ENCODE results near the gene RAP1GAP.

RAP1GAP gene

GRCh38 chr1:21663951-21664805, 5.0 kb downstream of the RAP1GAP start:
- H3K4me3 ChIP-seq (ENCODE audit: low read depth, low read length): no peak overlapping the region
- DNase-seq (ENCODE audit: low read depth): no peak

GRCh38 chr1:21663248-21663950, 5.8 kb downstream of the RAP1GAP start:
- H3K4me3 ChIP-seq (ENCODE audit: low read depth, low read length): no peak overlapping the region
- DNase-seq (ENCODE audit: low read depth): no peak

GRCh38 chr1:21662426-21663247, 6.5 kb downstream of the RAP1GAP start:
- DNase-seq (ENCODE audit: low read depth): no peak

GRCh38 chr1:21661886-21662285, 7.3 kb downstream of the RAP1GAP start:
- DNase-seq (ENCODE audit: low read depth): no peak
- no peak overlapping the region for H3K4me3 ChIP-seq (ENCODE audit: low read depth, low read length)

More at GRCh38 chr1:21662426-21663247, 6.5 kb downstream of the RAP1GAP start:
- H3K4me3 ChIP-seq (ENCODE audit: low read depth, low read length): no peak overlapping the region

DNA sequence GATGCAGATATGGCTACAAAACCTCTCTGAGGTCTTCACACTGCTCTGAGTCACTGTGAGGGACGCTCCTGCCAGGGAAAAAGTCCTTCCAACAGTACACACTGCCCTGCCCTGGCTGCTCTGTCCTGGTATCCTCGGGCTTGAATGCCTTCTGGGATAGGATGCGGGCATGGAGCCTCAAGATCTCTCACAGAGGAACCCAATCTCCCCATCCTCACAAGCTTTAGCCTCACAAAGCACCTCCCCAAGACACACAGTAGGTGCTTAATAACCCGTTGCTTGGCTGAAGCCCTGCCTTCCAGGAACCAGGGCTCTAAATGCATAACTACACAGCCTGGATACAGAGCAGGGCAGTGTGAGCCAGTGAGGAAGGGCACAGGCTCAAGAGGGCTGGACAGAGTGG, 9.2 kb downstream of the RAP1GAP start:
- no peak overlapping the region for H3K4me3 ChIP-seq (ENCODE audit: low read depth, low read length)

GRCh38 chr1:21659099-21659923, 9.8 kb downstream of the RAP1GAP start:
- DNase-seq (ENCODE audit: low read depth): no peak
- H3K4me3 ChIP-seq (ENCODE audit: low read depth, low read length): peak overlapping the region; percentile 31

More for the DNA sequence above, 9.2 kb downstream of the RAP1GAP start:
- DNase-seq (ENCODE audit: low read depth): no peak

- no peak overlapping the region for H3K4me3 ChIP-seq (ENCODE audit: low read depth, low read length)
- DNase-seq (ENCODE audit: low read depth): no peak
Observed at GRCh38 chr1:21657456-21658190, 11.5 kb downstream of the RAP1GAP start.

DNA sequence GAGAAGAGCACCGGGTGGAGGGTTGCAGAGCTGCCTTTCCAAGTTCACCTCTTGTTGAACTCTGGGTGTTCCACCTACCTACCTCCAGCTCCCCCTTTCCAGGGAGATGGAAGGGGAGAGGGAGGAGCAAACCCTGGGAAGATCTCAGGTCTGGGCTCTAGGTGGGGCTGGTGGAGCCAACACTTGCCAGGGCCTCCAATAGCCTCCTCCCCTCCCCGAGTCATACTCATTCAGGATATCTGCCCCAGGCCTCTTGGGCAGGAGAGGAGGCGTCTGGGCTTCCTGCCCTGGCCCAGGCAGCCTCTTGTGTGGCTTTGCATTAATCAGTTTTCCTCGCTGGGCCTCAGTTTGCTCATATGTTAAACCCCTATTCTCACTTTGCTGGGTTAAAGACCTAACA, 13.4 kb downstream of the RAP1GAP start:
- DNase-seq (ENCODE audit: low read depth): no peak

GRCh38 chr1:21655259-21655658, 13.9 kb downstream of the RAP1GAP start:
- no peak overlapping the region for H3K4me3 ChIP-seq (ENCODE audit: low read depth, low read length)
- no peak for DNase-seq (ENCODE audit: low read depth)

More for the DNA sequence above, 13.4 kb downstream of the RAP1GAP start:
- no peak overlapping the region for H3K4me3 ChIP-seq (ENCODE audit: low read depth, low read length)

GRCh38 chr1:21654209-21654608, 14.9 kb downstream of the RAP1GAP start:
- H3K4me3 ChIP-seq (ENCODE audit: low read depth, low read length): no peak overlapping the region
- DNase-seq (ENCODE audit: low read depth): no peak

- DNase-seq (ENCODE audit: low read depth): no peak
- H3K4me3 ChIP-seq (ENCODE audit: low read depth, low read length): no peak overlapping the region
Observed at GRCh38 chr1:21653744-21654100, 15.4 kb downstream of the RAP1GAP start.

GRCh38 chr1:21652937-21653743, 16.0 kb downstream of the RAP1GAP start:
- DNase-seq (ENCODE audit: low read depth): no peak
- no peak overlapping the region for H3K4me3 ChIP-seq (ENCODE audit: low read depth, low read length)

DNA sequence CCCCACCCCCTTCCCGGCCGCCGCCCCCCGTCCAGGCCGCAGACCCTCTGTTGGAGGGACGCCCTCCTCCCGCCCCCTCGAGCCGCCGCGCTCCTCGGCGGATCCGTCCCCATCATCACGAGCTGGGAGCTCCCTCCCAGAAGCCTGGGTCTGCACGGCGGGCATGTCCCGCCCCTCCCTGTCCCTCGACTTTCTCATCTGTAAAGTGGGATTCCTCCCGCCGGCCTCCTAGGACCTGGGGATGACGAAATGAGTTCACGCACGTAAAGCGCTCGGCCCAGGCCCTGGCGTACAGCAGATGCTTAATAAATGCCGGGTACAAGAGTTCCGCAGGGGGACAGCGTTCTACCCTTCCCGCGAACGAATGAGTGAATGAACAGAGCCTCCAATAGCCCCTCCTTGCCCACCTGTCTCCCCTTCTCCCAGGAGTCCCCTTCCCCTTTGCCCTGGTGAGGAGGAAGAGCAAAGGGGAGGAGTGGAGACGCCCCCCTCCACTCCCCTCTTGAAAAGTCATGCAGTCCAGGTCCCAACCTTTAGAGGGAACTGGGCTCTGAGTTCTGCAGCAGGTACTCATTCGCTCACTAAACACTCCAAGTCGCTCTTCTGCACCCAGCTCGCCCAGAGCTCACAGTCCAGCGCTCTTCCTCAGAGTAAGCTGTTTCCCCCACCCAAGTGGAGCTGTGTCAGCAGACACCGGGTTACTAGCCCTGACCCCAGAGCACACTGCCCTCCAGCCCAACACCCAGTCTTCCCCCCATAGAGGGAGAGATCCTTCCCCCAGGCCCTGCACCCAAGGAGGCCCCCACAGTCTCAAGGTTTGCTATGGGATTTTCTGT, 16.8 kb downstream of the RAP1GAP start:
- no peak overlapping the region for H3K4me3 ChIP-seq (ENCODE audit: low read depth, low read length)
- DNase-seq (ENCODE audit: low read depth): no peak

DNA sequence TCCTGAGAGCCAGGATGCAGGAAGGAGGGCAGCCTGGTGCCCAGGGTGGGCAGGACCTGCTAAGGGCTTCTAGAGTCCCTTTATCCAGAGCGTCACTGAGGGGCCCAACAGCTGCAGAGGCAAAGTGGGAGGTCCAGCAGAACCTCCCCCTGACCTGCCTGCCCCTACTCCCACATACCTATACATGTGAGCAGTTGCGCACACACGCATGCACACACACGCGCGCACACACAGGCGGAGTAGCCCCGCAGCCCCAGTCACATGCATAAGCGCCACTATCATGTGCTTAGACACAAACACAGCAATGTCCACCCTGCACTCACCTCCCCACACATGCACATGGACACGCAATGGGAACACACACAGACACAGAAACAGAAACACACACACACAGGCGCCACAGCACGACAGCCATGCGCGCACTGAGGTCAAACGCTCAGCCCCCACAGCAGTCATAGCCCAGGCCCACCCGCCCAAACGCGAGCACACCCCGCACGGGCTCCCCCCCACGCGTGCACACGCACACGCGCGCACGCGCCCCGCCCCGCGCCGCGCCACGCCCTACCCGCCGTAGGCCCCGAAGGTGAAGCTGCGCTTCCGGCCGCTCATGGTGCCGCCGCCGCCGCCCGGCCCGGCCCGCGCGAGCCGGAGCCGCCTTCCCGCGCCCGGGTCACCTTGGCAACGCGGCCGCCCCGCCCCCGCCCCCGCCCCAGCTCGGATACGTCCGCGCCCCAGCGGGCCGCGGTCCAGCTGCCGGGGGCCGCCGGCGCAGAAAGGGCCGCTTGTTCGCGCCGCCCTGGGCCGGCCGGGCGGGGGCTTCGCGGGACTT, 17.7 kb downstream of the RAP1GAP start:
- DNase-seq (ENCODE audit: low read depth): no peak
- peak overlapping the region; percentile 38 for H3K4me3 ChIP-seq (ENCODE audit: low read depth, low read length)

DNA sequence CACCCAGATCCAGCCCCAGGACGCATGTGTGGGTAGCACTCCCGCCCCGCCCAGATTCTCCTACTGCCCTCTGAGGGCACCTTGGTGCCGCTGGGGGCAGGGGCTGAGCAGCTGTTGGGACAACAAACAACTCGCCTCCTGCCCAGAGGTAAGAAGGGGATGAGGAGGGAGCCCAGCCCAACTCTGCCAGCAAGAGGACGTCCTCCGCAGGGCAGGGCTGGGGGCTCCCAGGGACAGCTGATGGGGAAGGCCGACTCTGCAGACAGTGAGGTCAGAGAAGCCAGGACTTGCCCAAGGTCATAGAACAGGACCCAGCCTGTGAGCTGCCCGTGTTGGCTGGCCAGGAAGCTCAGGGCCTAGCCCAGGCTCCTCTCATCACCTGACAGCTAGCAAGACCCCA, 18.8 kb downstream of the RAP1GAP start:
- no peak for DNase-seq (ENCODE audit: low read depth)
- no peak overlapping the region for H3K4me3 ChIP-seq (ENCODE audit: low read depth, low read length)

GRCh38 chr1:21649315-21649714, 19.8 kb downstream of the RAP1GAP start:
- H3K4me3 ChIP-seq (ENCODE audit: low read depth, low read length): no peak overlapping the region
- no peak for DNase-seq (ENCODE audit: low read depth)
